ENCODE measurements around the gene NF2. TPM values are rescaled to one million over a fixed set of nuclear protein-coding genes. Genes with fewer than 3 reads are reported as not detected.

NF2 gene
- total RNA-seq, 1 donor: 65.9 TPM

DNA sequence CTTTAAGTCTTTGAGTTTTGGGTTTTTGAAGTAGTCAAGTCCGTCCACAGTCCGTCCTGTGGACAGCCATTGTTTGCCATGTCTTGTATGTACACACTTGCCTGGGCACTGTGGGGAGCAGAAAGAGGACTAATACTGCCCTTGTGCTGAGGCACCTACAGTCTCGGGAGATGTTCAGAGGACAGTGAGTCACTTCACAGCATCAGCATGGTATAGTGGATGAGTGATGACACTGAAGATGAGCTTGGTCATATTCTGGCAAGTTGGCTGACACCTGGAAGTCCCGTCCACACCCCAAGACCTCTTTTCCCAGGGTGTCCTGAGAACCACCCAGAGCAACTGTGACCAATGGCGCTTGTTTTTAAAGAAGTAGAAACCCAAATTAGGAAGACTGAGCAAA is 29.2 kb downstream of the NF2 start:
- DNase-seq (ENCODE audit: low read depth): no peak
- no peak overlapping the region for H3K4me3 ChIP-seq (ENCODE audit: low read depth, low read length)
- TF ChIP-seq, protein P1, sequence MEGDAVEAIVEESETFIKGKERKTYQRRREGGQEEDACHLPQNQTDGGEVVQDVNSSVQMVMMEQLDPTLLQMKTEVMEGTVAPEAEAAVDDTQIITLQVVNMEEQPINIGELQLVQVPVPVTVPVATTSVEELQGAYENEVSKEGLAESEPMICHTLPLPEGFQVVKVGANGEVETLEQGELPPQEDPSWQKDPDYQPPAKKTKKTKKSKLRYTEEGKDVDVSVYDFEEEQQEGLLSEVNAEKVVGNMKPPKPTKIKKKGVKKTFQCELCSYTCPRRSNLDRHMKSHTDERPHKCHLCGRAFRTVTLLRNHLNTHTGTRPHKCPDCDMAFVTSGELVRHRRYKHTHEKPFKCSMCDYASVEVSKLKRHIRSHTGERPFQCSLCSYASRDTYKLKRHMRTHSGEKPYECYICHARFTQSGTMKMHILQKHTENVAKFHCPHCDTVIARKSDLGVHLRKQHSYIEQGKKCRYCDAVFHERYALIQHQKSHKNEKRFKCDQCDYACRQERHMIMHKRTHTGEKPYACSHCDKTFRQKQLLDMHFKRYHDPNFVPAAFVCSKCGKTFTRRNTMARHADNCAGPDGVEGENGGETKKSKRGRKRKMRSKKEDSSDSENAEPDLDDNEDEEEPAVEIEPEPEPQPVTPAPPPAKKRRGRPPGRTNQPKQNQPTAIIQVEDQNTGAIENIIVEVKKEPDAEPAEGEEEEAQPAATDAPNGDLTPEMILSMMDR (IDR thresholded peaks at IDR 0.05; ENCODE audit: insufficient read depth, low read length): no peak

DNA sequence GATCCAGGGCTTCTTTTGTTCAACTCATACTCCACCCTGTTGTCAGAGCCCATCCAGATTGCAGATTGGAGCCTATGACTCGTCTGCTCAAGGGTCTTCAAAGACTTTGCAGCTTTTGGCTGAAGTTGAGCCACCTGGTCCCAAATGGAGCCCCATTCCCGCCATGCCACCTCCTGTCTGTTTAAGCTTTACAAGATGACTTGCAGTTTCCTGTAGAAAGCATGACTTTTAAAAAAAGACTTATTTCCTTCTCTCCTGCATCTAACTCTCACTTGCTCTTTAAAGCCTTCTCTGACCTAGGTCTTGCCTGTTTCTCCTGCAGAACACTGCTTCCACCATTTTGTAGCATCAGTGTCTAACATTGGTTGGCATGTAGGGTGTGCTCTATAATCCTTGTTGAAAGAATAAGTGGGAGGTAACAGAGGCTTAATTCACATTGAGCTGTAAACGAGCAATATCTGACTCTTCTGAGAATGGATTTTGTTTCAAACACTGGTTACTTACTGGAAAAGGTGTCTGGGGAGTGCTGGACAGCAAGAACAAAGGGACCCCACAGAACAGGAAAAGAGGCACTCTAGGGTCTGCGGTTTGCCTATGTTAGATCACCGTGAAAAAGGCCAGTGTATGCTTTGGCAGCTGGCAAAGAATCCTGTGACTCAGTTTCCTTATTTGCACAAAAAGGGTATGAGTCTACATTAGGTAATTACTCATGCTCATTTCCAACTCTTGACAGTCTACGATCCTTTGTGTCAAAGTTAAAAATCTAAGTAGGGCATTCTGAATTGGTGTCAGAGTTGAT is 30.3 kb downstream of the NF2 start:
- H3K4me3 ChIP-seq (ENCODE audit: low read depth, low read length): no peak overlapping the region
- DNase-seq (ENCODE audit: low read depth): peak; percentile 42
- TF ChIP-seq, protein P1 (IDR thresholded peaks at IDR 0.05; ENCODE audit: insufficient read depth, low read length): no peak

DNA sequence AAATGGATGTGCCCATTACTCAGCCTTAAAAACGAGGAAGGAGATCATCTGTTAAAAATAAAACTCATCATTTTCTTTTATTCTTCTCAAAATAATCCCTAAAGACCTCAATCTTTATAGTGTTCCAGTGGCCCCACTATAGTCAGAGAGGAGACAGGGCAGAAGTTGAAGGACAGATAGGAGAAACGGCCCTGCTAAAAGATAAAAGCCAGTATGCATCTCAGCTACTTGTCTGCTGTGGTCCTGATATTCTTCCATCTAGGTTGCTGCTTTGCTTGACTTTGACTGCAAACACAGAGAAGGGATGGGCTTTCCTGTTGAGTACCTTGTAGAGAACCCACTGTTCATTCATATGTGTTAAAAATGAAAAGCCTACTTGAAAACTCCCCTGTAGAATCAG is 31.4 kb downstream of the NF2 start:
- no peak overlapping the region for H3K4me3 ChIP-seq (ENCODE audit: low read depth, low read length)
- TF ChIP-seq, protein P1 (IDR thresholded peaks at IDR 0.05; ENCODE audit: insufficient read depth, low read length): no peak
- DNase-seq (ENCODE audit: low read depth): no peak

DNA sequence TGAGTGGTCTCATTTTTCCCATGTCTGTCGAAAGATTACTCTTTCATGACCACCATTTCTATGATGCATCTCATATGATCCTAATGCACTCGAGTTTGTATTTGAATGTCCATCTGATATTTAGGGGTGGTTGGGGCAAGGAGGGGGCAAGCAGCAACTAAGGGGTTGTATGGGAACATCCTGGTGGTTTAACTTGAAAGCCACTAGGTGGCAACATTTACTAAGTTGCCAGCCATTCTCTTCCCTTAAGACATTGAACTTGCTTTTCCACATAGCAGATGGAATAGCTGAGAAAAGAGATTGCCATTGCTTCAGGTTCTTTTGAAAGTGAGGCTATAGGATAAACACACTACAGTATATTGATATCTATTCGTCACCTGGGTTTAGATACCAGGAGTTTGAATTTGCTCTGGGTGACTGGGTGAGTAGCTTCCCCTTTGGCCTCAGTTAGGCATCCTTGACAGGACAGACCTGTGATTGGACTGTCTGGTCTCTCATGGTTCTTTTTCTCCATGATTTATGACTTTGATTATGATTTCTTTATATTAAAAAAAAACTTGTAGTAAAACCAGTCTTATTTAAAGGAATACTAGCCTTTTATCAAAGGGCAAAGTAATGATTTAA is 32.4 kb downstream of the NF2 start:
- TF ChIP-seq, protein P1 (IDR thresholded peaks at IDR 0.05; ENCODE audit: insufficient read depth, low read length): peak; percentile 72
- no peak overlapping the region for H3K4me3 ChIP-seq (ENCODE audit: low read depth, low read length)
- DNase-seq (ENCODE audit: low read depth): peak; percentile 78

DNA sequence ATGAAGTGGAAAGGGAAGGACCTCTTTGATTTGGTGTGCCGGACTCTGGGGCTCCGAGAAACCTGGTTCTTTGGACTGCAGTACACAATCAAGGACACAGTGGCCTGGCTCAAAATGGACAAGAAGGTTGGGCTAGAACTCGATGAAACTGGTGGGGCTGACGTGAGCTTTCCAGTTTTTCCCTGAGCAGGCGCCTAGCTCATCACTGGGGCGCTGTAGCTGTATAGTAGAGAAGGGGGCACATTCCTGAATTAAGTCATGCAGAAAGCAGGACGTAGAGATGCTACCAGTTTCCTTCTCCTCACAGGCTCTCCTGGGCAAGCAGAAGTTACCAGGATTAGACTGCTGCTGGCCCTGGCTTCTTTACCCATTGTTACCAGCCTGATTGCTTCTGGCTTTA is 33.3 kb downstream of the NF2 start:
- TF ChIP-seq, protein P1 (IDR thresholded peaks at IDR 0.05; ENCODE audit: insufficient read depth, low read length): no peak
- no peak for DNase-seq (ENCODE audit: low read depth)
- H3K4me3 ChIP-seq (ENCODE audit: low read depth, low read length): no peak overlapping the region

DNA sequence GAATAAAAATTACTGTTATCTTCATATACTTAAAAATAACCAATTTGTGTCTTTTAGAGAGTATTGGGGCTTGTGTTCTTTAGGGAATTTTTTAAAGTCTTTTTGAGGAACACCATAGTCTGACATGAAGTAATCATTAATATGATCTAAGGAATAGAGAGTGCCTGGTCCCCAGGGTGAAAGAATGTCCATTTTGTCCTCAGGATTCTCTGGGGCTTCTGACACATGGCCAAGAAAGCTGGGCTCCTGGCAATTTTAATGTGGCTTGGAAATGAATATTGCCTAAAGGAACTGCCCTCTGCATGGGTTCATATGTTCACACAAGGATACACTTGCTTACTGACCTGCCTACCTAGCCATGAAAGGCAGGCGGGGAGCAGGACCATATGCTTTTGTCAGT is 33.7 kb downstream of the NF2 start:
- H3K4me3 ChIP-seq (ENCODE audit: low read depth, low read length): no peak overlapping the region
- no peak for DNase-seq (ENCODE audit: low read depth)
- TF ChIP-seq, protein P1 (IDR thresholded peaks at IDR 0.05; ENCODE audit: insufficient read depth, low read length): no peak
